GM19324 (cell line): ENCODE results near the gene ATP13A1.
"Not testable (repeated sequence)": the region's sequence is repeated elsewhere in the genome, so short reads cannot be mapped to it uniquely, and the experiment has no call there.

Experiments used
- ATAC-seq: cut with Tn5 transposase; IDR thresholded peaks from one replicate; pipeline ENCODE4 v1.9.1; 2021; ENCODE audit warnings: mild to moderate bottlenecking, moderate library complexity; ENCODE audit not compliant: unreplicated experiment, low FRiP score

Gene ATP13A1

GRCh38 chr19:19663256-19664120 is at the start of gene ATP13A1:
TSS of gene ATP13A1 (minus strand) at chr19:19663676. CDS start at chr19:19663666, 10 bp downstream.
- peak; percentile 82 for ATAC-seq

GRCh38 chr19:19711934-19712828 is 48.7 kb upstream of the ATP13A1 start:
- no peak for ATAC-seq

DNA sequence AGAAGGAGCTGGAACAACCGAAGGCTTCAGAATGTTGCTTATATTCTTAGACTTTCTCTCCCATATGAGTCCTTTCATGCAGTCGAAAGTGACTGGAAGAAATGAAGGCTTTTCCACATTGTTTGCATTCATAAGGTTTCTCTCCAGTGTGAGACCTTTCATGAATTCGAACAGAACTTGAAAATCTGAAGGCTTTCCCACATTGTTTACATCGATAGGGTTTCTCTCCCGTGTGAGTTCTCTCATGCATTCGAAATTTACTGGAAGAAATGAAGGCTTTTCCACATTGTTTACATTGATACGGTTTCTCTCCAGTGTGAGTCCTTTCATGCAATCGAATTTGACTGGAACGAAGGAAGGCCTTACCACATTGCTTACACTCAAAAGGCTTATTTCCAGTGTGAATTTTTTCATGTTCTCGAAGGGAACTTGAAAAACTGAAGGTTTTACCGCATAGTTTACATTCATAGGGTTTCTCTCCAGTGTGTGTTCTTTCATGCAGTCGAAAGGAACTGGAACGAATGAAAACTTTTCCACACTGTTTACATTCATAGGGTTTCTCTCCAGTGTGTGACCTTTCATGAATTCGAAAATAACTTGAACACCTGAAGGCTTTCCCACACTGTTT is 47.9 kb upstream of the ATP13A1 start:
- ATAC-seq, result no peak

- no peak for ATAC-seq
Observed at GRCh38 chr19:19710506-19710905, 47.0 kb upstream of the ATP13A1 start.

GRCh38 chr19:19704836-19705235 is 41.4 kb upstream of the ATP13A1 start:
- no peak for ATAC-seq

DNA sequence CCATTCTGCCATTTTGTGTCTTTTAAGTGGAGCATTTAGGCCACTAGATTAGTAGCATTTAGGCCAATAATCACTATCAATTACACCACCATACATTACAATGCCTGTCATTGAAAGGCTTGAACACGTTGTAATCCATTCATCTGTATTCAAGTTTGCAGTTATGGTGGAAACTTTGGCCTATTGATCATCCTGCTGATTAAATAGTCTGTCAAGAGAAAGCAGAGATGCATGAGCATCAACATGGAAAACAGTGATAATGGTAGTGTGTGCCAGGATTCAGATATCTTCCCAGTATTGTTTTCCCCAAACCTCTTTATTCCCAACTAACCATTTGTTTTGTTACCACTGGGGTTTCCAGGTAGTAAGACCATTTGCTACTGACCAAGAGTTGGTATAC is 37.0 kb upstream of the ATP13A1 start:
- not testable (repeated sequence) for ATAC-seq

DNA sequence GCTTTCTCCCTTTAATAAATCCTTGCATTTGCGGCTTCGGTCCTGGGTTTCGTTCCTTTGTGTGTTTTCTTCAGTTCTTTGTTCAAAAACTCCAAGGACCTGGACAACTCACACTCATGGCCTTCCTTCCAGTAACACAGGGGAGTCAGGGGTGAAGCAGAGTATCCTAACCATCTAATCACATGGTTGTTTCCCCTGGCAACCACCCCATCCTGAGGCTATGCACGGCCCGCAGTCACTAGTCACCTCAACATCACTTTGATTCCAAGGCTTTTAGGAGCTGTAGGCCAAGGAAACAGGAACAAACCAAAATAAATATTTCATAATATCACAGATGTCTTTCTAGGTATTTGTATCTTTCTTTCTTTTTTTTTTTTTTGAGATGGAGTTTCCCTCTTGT is 34.1 kb upstream of the ATP13A1 start:
- ATAC-seq, result no peak

DNA sequence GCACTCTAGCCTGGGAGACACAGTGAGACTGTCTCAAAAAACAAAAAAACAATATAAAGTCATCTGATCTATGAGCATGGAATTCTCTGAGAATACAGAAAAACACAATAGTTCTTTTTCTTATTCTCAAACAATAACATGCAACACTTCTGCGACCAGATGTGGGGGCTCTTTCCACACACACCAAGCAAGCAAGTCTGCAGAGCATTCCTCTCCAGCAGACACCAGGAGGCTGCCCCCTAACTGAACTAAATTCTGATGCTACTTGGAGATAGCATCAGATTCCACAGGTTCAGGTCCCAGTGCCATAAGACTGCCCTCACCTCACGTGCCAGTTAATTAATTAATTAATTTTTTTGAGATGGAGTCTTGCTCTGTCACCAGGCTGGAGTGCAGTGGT is 32.9 kb upstream of the ATP13A1 start:
- no peak for ATAC-seq

- no peak for ATAC-seq
Observed at GRCh38 chr19:19691683-19692082, 28.2 kb upstream of the ATP13A1 start.

DNA sequence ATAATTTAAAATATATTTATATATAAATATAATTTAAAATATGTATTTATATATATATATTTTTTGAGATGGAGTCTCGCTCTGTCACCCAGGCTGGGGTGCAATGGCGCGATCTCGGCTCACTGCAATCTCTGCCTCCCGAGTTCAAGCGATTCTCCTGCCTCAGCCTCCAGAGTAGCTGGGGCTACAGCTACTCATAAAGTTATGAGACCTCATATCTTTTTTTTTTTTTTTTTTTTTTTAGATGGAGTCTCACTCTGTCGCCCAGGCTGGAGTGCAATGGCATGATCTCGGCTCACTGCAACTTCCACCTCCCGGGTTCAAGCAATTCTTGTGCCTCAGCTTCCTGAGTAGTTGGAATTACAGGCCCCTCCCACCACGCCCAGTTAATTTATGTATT is 25.5 kb upstream of the ATP13A1 start:
- not testable (repeated sequence) for ATAC-seq

GRCh38 chr19:19687090-19687489 is 23.6 kb upstream of the ATP13A1 start:
- no peak for ATAC-seq

DNA sequence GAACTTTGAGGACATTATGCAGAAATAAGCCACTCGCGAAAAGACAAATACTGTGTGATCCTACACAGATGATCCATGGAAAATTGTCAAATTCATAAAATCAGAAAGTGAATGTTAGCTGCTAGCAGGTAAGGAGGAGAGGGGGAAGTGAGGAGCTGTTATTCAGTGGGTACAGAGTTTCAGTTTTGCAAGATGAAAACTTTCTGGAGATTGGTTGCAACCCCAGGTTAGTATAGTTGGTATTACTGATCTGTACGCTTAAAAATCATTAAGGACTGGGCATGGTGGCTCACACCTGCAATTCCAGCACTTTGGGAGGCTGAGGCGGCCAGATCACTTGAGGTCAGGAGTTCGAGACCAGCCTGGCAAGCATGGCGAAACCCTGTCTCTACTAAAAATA is 23.1 kb upstream of the ATP13A1 start:
- no peak for ATAC-seq

DNA sequence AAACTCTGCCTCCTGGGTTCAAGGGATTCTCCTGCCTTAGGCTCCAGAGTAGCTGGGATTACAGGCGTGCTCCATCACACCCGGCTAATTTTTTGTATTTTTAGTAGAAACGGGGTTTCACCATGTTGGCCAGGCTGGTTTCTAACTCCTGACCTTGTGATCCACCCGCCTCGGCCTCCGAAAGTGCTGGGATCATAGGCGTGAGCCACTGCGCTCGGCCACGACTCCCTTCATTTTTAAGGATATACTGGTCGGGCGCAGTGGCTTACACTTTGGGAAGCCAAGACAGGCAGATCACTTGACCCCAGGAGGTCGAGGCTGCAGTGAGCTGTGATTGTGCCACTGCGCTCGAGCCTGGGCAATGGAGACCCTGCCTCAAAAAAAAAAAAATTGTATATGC is 22.6 kb upstream of the ATP13A1 start:
- not testable (repeated sequence) for ATAC-seq

GRCh38 chr19:19679176-19680073 is 15.9 kb upstream of the ATP13A1 start:
- ATAC-seq, result no peak

GRCh38 chr19:19677579-19677978 is 14.1 kb upstream of the ATP13A1 start:
- ATAC-seq, result no peak

- ATAC-seq, result no peak
Observed at GRCh38 chr19:19674315-19674714, 10.8 kb upstream of the ATP13A1 start.

DNA sequence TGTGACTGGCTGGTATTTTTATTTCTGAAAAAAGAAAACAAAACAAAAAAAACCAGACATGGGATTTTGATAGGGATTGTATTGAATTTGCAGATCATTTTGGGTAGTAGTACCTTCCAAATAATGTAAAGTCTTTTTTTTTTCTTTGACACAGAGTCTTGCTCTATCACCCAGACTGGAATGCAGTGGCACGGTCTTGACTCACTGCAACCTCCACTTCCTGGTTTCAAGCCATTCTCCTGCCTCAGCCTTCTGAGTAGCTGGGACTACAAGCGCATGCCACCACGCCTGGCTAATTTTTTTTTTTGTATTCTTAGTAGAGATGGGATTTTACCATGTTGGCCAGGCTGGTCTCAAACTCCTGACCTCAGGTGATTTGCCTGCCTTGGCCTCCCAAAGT is 9.3 kb upstream of the ATP13A1 start:
- no peak for ATAC-seq

DNA sequence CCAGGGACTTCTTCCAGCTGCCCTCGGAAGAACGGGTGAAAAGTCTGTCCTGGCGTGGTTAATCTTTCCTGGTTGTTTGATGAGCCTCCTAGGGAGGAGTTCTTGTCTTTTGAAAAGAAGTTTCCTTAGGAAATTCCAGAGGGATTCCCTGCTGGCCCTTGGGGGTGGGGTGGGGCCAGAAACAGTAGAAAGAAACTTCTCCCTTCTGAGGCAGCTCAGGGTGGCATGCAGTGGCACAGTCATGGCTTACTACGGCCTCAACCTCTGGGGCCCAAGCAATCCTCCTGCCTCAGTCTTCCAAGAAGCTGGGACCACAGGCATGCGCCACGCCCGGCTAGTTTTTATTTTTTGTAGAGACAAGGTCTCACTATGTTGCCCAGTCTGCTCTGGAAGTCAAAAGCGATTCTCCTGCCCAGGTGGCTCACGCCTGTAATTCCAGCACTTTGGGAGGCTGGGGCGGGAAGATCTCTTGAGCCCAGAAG is 6.6 kb upstream of the ATP13A1 start:
- ATAC-seq, result no peak

DNA sequence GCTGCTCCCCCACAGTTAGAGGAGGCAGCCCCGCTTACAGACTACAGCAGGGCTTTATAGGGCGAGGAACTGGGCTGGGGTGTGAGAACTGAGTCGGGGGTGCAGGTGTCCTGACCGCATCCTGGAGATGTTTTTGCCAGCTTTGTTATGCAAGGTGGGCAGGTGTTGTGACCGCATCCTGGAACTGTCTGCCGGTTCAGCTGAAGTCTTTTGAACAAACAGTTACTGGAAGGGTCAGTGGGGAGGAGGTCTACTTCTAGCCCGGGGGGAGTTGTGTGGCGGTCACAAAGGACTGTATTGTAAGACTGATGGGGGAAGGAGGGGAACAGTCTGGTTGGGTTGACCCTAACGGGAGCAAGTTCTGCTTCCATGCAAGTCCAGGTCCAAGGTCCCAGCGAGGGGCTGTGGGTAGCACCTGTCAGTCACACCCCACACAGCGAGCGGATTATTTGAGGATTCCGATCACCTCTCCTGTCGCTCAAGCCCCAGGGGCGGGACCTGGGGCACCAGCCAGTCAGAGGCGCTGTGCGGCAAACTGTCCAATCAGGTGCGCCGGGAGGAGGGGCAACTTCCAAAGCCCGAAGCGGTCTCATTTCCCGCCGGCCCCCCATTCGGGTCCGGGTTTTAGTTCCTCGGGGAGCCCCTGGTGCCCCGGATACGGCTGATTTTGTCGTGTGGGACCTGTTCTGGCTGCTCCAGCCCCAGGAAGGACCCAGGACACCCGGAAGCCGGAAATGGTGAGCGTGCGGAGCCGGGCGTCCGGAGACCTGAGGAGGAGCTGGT is 4.9 kb upstream of the ATP13A1 start, which contains the start of gene ZNF101:
Gene ZNF101 (plus strand): TSS at position 610 of the 783 bp plus-strand sequence. CDS start 125 bp downstream, at position 735.
- peak; percentile 68 for ATAC-seq
